C4-2B (cell line): Measurements from ENCODE around the gene GRIN1.

ENCODE experiments used
- H3K27ac ChIP-seq: fragments of 450-650 bp; 2 replicates; pipeline ENCODE4 v1.5.1; 2017
- ZFX ChIP-seq: fragments of 450-650 bp; IDR thresholded peaks from 2 replicates; pipeline ENCODE4 v1.6.1; 2017
- TF ChIP-seq, protein P1 (sequence below): fragments of 450-650 bp; conservative IDR thresholded peaks from 2 replicates; pipeline ENCODE4 v1.5.1; 2017; ENCODE audit warnings: mild to moderate bottlenecking

GRIN1 gene

DNA sequence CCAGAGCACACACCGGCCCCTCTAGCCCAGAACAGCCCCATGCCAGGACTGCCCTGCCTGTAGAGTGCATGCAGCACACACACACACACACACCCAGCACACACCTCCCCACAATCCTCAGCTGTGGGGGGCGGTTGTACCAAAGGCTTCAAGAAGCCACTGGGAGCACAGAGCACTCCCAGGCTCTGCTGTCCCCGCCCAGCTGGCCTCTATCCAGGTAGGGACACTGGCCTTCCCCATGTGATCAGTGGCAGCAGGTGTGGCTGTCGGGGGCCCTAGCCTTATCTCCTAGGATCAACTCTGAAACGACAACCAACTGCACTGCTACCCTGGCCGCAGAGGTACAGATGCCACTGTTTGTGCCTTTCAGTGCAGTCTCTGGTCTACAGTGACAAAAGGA lies 47.4 kb downstream of the GRIN1 start:
- TF ChIP-seq, protein P1, sequence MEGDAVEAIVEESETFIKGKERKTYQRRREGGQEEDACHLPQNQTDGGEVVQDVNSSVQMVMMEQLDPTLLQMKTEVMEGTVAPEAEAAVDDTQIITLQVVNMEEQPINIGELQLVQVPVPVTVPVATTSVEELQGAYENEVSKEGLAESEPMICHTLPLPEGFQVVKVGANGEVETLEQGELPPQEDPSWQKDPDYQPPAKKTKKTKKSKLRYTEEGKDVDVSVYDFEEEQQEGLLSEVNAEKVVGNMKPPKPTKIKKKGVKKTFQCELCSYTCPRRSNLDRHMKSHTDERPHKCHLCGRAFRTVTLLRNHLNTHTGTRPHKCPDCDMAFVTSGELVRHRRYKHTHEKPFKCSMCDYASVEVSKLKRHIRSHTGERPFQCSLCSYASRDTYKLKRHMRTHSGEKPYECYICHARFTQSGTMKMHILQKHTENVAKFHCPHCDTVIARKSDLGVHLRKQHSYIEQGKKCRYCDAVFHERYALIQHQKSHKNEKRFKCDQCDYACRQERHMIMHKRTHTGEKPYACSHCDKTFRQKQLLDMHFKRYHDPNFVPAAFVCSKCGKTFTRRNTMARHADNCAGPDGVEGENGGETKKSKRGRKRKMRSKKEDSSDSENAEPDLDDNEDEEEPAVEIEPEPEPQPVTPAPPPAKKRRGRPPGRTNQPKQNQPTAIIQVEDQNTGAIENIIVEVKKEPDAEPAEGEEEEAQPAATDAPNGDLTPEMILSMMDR = no peak
- no peak for TF ChIP-seq ZFX
- H3K27ac ChIP-seq = no peak overlapping the region

DNA sequence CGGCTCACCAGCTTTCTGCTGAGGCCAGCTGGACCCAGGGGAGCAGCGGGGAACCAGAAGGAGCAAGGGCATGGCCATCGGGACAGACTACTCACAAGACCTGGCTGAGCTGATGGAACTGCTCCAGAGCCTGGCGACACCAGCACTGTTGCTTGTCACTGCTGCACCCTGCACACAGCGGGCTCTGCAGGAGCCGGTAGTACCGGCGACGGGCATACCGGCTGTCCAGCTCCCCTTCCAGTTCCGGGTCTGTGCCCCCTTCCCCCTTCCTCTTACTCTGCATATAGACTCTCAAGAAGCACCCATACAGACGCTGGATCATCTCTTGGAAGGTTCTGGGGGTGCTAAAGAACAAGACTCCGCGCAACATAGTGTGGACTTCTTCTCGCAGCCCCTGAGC lies 48.4 kb downstream of the GRIN1 start:
- H3K27ac ChIP-seq = peak overlapping the region; percentile 93; the same call in 1 of the 2 replicates
- no peak for TF ChIP-seq ZFX
- TF ChIP-seq, protein P1 = no peak

DNA sequence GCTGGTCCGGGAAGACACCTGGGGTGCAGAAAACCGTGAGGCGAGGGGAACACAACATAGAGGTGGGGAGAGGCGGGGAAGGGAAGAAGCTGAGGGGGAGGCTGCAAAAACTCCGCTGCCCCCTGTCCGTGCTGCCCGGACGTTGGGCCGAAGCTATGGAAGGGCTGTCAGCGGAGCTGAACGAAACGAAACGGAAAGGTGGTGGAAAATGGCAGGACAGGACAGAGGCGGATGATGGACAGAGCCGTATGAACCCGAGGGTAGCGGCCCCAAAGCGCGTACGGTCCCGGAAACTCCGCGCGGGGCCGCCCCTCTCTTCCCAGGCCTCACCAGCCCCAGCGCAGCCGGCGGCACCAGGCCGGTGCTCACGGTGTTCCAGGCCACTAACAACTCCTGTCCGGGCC lies 49.1 kb downstream of the GRIN1 start:
- TF ChIP-seq, protein P1 = no peak
- no peak for TF ChIP-seq ZFX
- H3K27ac ChIP-seq = peak overlapping the region; percentile 93

DNA sequence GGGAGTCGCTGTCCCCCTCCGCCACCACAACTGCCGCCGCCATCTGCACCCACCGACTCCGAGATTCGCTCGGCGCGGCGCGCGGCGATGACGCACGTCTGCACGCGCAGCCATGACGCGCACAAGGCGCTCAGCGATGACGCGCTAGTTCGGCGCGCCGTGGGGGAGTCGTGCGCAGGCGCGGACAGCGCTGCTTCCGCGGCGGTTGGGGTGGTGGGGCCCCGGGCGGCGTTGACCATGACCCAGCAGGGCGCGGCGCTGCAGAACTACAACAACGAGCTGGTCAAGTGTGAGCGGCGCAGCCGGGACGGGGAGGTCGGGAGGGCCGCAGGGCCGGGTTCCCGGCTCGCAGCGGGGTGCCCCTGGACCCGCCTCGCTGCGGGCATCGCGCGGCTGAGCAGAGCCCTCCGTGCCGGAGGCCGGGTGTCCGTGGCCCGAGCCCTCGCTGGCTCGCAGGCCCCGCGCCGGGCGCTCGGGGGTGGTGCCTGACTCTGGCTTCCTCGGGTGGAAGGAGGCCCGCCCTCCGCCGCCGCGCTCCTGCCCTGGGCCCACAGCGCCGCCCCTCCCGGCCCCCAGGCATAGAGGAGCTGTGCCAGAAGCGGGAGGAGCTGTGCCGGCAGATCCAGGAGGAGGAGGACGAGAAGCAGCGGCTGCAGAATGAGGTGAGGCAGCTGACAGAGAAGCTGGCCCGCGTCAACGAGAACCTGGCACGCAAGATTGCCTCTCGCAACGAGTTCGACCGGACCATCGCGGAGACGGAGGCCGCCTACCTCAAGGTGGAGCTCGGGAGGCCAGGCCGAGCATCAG lies 49.7 kb downstream of the GRIN1 start, which contains the start of the genes ANAPC2 and SSNA1:
TSS of gene ANAPC2 (minus strand) at position 71 of the 807 bp plus-strand sequence. CDS start at position 43, 28 bp downstream.
TSS of gene SSNA1 (plus strand) at position 187 of the 807 bp plus-strand sequence. CDS start at position 238, 51 bp downstream.
- TF ChIP-seq ZFX = peak; percentile 83; the same call in 1 of the 2 replicates
- TF ChIP-seq, protein P1 = peak; percentile 79
- H3K27ac ChIP-seq = peak within 1 kb of the TSS; percentile 93

DNA sequence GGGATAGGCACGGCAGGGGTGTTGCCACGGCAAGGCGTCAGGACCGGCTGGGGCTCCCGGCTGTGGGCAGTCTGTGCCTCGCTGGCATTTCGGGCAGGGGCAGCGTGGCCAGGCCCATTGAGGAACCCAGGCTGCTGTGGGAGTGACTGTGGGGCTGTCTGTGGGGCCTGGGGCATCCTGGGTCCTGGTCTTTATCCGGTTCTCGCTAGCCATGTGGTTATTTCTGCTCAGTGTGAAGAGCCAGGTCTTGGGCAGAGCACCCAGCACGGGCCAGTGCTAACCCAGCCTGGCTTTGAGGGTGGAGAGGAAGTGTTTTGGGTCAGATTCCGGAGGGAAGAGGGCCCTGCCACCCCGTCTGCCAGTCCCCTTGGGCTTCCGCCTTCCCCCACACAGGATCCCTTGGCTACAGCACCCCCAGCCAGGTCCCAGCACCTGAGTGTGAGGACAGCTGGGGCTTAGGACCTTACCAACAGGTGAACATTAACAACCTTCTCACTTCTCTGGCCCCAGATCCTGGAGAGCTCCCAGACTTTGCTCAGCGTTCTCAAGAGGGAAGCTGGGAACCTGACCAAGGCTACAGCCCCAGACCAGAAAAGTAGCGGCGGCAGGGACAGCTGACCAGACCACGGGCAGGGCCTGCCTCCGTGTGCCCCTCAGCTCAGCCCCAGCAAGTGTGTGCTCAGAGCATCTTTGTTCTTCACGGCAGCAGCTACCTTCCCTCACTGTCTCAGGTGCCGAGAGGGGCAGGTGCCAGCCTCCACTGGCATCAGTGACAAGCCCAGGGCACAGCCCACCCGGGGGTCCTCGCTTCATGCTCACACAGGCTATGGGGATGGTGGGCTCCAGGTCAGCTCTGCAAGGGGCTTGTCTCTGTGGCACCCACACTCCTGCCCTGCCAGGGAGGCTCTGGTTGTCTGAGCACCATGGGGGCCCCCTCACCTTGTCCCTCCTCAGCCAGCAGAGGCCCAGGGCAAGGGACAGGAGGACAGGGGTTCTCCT lies 50.6 kb downstream of the GRIN1 start:
- TF ChIP-seq, protein P1 = peak; percentile 44; the same call in 1 of the 2 replicates
- TF ChIP-seq ZFX = no peak
- H3K27ac ChIP-seq = peak overlapping the region; percentile 93

DNA sequence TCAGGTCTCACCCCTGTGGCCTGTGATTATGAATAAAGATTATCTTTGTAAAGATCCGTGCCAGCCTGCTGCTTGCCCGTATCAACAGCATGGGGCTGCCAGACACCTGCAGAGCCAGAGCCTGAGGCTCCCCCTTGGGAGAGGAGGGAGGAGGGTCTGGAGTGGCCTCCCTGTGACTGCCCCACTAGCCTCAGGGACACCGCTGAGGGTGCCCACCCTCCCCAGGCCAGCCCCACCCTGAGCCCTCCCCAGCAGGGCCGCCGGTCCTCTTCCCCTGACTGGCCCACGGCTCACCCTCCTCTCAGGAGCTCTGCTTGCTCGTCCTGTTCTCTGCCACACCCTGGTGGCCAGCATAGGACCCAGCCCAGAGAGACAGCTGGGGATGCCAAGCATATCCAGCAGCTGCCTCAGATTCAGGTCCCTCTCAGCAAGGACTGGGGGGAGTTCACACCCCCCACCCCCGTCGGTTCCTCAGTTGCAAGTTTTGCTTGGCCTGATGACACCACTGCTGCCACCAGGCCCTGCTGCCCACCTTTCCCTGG lies 51.4 kb downstream of the GRIN1 start:
- H3K27ac ChIP-seq = peak overlapping the region; percentile 93
- TF ChIP-seq, protein P1 = no peak; the same call in 1 of the 2 replicates
- TF ChIP-seq ZFX = no peak
